NCI-H2196 treated with DMSO at 0.1 percent for 48 hours (cell line): ENCODE data around the gene NEU3.

Experiments used
- DNase-seq: peaks from one replicate; lab custom pipeline; 2025; ENCODE audit not compliant: unreplicated experiment; lab: John Stamatoyannopoulos, UW

The NEU3 gene

DNA sequence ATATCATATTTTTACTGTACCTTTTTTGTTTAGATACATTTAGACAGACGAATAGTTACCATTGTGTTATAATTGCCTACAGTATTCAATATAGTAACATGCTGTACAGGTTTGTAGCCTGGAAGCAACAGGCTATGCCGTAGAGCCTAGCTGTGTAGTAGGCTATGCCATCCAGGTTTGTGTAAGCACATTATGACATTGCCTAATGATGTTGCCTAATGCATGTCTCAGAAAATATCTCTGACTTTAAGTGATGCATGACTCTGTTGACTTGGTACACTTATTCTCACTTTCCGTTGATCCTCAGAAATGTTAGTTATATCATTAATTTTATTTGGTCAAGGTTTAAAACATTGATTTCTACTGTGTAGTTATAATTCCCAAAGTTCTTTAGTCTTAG, 68.1 kb downstream of the NEU3 start:
- no peak for DNase-seq

DNA sequence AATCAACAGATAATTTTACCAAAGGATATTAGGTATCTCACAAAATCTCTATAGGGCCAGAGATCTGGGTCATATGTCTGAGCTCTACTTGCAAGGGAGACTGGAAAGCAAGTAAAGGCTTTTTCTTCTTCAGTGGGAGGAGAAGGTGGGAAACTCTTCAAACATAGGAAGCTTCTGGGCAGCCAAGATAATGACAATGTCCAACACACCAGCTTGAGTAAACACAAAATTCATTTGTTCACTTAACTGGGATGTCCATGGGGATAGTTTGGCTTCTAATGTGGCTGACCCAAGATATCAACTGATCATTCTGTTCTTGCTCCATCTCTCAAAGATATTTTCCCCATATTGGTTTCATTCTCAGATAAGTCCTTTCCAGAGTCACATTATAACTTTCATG, 70.6 kb downstream of the NEU3 start:
- no peak for DNase-seq

DNA sequence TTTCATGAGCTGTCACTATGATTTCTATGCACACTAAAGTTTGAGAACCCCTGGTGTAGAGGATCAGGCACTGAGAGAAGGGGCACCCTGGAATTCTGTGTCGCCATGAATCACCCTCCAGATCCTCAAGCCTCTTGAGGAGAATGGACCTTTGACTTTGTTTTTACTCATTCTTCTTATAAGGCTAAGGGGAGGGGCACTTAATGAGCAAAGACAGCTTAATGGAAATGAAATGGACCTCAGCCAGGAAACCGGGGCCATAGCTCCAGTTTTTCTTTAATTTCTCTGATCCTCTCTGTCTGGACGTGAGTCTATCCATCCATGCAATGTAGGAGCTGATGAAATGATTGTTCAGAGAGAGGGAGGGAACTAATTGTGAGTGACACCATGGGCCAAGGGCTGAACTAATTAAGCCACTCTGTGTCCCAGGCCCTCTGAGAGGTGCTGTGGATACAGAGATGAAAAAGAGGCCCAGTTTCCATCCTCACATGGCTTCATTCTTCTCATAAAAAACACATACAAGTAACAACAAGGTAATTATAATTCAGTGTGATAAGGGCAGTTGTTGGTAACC, 75.1 kb downstream of the NEU3 start:
- DNase-seq = no peak

DNA sequence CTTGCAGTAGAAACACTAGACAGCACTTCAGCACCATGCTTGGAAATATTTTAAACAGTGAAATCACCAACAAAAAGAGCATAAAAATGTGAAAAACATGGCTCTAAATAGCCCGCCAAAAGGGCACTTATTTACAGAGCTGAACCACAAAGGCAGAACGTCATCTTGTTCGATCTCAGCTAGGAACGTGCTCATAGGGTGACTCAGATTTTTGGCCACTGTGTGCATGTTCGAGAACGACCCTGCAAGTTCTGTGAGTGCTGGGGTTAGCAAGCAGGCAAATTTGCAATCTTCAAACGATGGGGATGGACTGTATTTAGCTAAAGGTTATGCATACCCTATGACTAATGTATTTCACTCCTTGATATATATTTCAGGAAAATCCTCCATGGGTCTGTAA, 77.3 kb downstream of the NEU3 start:
- no peak for DNase-seq
